DMS 273 (cell line): ENCODE measurements around the gene RGS12.

Experiments
- DNase-seq: peaks from one replicate; lab custom pipeline; 2025; ENCODE audit not compliant: unreplicated experiment; lab: John Stamatoyannopoulos, UW

Gene RGS12, protein sequence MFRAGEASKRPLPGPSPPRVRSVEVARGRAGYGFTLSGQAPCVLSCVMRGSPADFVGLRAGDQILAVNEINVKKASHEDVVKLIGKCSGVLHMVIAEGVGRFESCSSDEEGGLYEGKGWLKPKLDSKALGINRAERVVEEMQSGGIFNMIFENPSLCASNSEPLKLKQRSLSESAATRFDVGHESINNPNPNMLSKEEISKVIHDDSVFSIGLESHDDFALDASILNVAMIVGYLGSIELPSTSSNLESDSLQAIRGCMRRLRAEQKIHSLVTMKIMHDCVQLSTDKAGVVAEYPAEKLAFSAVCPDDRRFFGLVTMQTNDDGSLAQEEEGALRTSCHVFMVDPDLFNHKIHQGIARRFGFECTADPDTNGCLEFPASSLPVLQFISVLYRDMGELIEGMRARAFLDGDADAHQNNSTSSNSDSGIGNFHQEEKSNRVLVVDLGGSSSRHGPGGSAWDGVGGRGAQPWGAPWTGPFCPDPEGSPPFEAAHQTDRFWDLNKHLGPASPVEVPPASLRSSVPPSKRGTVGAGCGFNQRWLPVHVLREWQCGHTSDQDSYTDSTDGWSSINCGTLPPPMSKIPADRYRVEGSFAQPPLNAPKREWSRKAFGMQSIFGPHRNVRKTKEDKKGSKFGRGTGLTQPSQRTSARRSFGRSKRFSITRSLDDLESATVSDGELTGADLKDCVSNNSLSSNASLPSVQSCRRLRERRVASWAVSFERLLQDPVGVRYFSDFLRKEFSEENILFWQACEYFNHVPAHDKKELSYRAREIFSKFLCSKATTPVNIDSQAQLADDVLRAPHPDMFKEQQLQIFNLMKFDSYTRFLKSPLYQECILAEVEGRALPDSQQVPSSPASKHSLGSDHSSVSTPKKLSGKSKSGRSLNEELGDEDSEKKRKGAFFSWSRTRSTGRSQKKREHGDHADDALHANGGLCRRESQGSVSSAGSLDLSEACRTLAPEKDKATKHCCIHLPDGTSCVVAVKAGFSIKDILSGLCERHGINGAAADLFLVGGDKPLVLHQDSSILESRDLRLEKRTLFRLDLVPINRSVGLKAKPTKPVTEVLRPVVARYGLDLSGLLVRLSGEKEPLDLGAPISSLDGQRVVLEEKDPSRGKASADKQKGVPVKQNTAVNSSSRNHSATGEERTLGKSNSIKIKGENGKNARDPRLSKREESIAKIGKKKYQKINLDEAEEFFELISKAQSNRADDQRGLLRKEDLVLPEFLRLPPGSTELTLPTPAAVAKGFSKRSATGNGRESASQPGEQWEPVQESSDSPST (N-terminal part only)

DNA sequence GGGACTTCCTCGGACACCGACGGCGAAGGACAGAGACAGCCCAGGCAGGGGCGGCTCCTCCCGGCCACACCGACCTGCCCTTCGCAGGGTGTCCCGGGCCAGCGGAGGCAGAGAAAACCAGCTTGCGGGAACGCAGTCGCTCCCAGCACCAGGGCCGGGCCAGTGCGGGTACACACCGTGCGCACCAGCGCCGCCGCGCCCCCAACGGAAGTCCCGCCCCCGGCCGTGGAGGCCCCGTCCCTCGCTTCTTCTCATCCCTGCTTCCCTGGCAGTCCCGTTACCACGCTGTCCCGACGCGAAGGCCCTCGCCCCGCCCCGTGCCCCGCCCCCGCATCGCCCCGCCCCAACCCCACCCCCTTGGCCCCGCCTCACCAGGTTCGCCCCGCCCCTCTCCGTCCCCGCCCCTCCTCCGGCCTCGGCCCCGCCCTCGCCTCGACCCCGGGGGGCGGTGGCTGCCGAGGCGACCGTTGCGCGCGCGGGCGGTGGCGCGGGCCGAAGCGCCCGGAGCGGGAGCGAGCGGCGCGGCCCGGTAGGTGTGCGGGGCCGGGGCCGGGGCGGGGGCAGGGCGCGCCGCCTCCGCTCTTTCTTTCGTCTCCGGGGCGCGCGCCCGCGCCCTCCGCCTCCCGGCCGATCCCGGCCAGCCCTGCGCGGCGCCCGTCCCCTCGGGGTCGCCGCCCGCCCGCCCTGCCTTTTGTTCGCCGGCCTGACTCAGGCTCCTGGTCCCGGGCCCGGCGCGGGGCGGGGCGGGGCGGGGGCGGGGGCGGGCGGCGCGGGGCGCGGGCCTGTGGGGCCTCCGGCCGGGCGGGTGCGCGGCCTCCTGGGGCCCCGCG lies at the start of gene RGS12:
RGS12 (plus strand) TSS at position 451 of the 830 bp plus-strand sequence. CDS start 23,150 bp downstream, outside the sequence.
- peak; percentile 93 for DNase-seq

DNA sequence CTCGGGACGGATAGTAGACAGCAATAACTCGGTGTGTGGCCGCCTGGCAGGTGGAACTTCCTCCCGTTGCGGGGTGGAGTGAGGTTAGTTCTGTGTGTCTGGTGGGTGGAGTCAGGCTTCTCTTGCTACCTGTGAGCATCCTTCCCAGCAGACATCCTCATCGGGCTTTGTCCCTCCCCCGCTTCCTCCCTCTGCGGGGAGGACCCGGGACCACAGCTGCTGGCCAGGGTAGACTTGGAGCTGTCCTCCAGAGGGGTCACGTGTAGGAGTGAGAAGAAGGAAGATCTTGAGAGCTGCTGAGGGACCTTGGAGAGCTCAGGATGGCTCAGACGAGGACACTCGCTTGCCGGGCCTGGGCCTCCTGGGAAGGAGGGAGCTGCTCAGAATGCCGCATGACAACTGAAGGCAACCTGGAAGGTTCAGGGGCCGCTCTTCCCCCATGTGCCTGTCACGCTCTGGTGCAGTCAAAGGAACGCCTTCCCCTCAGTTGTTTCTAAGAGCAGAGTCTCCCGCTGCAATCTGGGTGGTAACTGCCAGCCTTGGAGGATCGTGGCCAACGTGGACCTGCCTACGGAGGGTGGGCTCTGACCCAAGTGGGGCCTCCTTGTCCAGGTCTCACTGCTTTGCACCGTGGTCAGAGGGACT lies 49.6 kb upstream of the RGS12 start:
- DNase-seq = no peak

DNA sequence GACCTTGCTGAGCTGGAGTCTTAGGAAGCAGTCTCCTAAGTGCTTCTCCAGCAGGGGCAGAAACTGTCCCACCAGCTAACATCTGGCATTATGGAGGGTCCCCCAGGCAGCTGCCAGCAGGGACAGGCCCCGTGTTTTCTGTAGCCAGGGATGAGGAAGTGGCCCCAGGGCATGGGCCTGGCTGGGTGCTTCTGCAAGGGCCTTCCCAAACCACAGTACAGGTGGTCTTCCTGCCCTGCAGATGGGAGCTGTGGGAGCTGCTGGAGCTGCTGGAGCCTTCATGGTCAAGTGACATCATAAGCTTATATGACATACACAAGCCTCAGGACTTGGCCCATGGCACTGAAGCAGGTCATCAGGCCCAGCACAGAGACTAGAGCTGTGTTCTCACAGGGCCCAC lies 48.8 kb upstream of the RGS12 start:
- DNase-seq = no peak

DNA sequence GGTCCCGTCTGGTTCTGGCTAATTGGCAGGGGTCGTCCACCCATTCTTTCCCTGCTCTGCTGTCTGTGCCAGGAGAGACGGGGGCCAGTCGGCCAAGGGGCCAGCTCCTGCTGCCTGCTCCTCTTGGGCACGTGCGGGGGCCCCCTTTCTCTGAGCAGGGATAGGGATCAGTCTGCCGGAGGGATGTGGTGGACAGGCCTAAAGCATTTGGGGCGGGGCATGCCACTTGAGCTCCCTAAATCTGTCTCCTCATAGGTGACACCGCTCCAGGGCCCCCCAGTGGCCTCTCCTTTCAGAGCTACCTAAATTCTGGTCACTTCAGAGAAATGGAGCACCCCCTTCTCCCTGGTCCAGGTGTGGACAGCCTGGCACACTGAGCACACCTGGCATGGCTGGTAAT lies 48.1 kb upstream of the RGS12 start:
- no peak for DNase-seq

GRCh38 chr4:3245676-3246075 lies 47.1 kb upstream of the RGS12 start:
- no peak for DNase-seq

GRCh38 chr4:3246458-3247398 lies 46.1 kb upstream of the RGS12 start:
- peak; percentile 64 for DNase-seq

- DNase-seq = no peak
These were observed 45.2 kb upstream of the RGS12 start for GRCh38 chr4:3247399-3248177.

GRCh38 chr4:3248178-3248480 lies 44.7 kb upstream of the RGS12 start:
- DNase-seq = no peak

- DNase-seq = no peak
These were observed 43.8 kb upstream of the RGS12 start, which contains the start of gene MSANTD1 for GRCh38 chr4:3248811-3249661. Gene MSANTD1 (plus strand): TSS chr4:3249159. CDS start chr4:3249223, 64 bp downstream.

GRCh38 chr4:3249711-3250437 lies 42.9 kb upstream of the RGS12 start:
- DNase-seq = no peak

- DNase-seq = no peak
These were observed 42.3 kb upstream of the RGS12 start for GRCh38 chr4:3250438-3250955.

- no peak for DNase-seq
These were observed 41.7 kb upstream of the RGS12 start for GRCh38 chr4:3250956-3251690.

- DNase-seq = no peak
These were observed 40.9 kb upstream of the RGS12 start for GRCh38 chr4:3251691-3252479.

- no peak for DNase-seq
These were observed 40.4 kb upstream of the RGS12 start for GRCh38 chr4:3252480-3252828.
